CD4-positive, CD25-positive, alpha-beta regulatory T cell (primary cell): Measurements from ENCODE around the gene ME1. TPM values are rescaled to one million over a fixed set of nuclear protein-coding genes. Genes with fewer than 3 reads are reported as not detected.
"Not testable (repeated sequence)": the region's sequence is repeated elsewhere in the genome, so short reads cannot be mapped to it uniquely, and the experiment has no call there.

Experiments
- ATAC-seq, 2 donors: fragments of 150-1000 bp; cut with Tn5 transposase; one replicate each; pipeline ENCODE4 v1.10.0; 2021; ENCODE audit warnings: low read depth in 2 of 2, moderate number of reproducible peaks in 2 of 2, moderate library complexity in 1 of 2
- DNase-seq, 3 donors: peaks; one replicate each; pipeline versions ENCODE4 v3.0.0 to v3.0.0-alpha.2; 2012 to 2022; ENCODE audit warnings: mixed read lengths in 1 of 3
- H3K27ac ChIP-seq: one replicate; pipeline ENCODE4 v1.7.0; 2013; ENCODE audit warnings: mild to moderate bottlenecking, low read length; ENCODE audit not compliant: insufficient read depth, poor library complexity, severe bottlenecking
- H3K27me3 ChIP-seq: one replicate; pipeline ENCODE4 v1.7.0; 2013; ENCODE audit warnings: low read length; ENCODE audit not compliant: control insufficient read depth, insufficient read depth
- H3K36me3 ChIP-seq: one replicate; pipeline ENCODE4 v1.7.0; 2013; ENCODE audit warnings: mild to moderate bottlenecking, low read length, moderate library complexity; ENCODE audit not compliant: control insufficient read depth, insufficient read depth
- H3K4me1 ChIP-seq: 2 replicates; pipeline ENCODE4 v1.7.0; 2013; ENCODE audit warnings: mild to moderate bottlenecking, low read length; ENCODE audit not compliant: insufficient read depth, control insufficient read depth, poor library complexity, severe bottlenecking
- H3K4me3 ChIP-seq: one replicate; pipeline ENCODE4 v1.7.0; 2013; ENCODE audit warnings: low read depth, mild to moderate bottlenecking, low read length, moderate library complexity
- H3K9me3 ChIP-seq, 2 experiments: 1 replicate in 1 of 2; 2 replicates in 1 of 2; pipeline ENCODE4 v1.7.0; 2013; ENCODE audit warnings: low read length in 2 of 2, mild to moderate bottlenecking in 1 of 2, moderate library complexity in 1 of 2; ENCODE audit not compliant: control insufficient read depth in 2 of 2
- H3K27ac Mint-ChIP-seq, 3 donors: one replicate each; pipeline ENCODE4 v1.8.0; 2020 to 2022; ENCODE audit warnings: mild to moderate bottlenecking in 3 of 3, mixed read lengths in 3 of 3, moderate library complexity in 2 of 3
- H3K27me3 Mint-ChIP-seq: one replicate; pipeline ENCODE4 v1.8.0; 2022; ENCODE audit warnings: mild to moderate bottlenecking, mixed read lengths
- H3K36me3 Mint-ChIP-seq: one replicate; pipeline ENCODE4 v1.8.0; 2020; ENCODE audit warnings: mixed read lengths
- H3K4me1 Mint-ChIP-seq, 4 donors: one replicate each; pipeline ENCODE4 v1.8.0; 2020 to 2022; ENCODE audit warnings: mixed read lengths in 4 of 4, mild to moderate bottlenecking in 1 of 4
- H3K4me3 Mint-ChIP-seq, 4 donors: one replicate each; pipeline ENCODE4 v1.8.0; 2020 to 2022; ENCODE audit warnings: mild to moderate bottlenecking in 4 of 4, mixed read lengths in 4 of 4, moderate library complexity in 3 of 4
- H3K9me3 Mint-ChIP-seq, 7 donors: one replicate each; pipeline ENCODE4 v1.8.0; 2020 to 2022; ENCODE audit warnings: mixed read lengths in 7 of 7, mild to moderate bottlenecking in 3 of 7, moderate library complexity in 2 of 7
- polyA plus RNA-seq, 4 donors: library from polyadenylated mRNA; unstranded; fragments of 300-500 nt; fragmentation: Illumina TruSeq; gene quantifications; one replicate each; pipeline ENCODE4 v1.2.3, GENCODE V29; 2021
- total RNA-seq: library from RNA; stranded (reverse); gene quantifications from one replicate; pipeline ENCODE4 v1.2.3, GENCODE V29; 2022

The ME1 gene
- total and polyA plus RNA-seq, 5 donors from 2014 or later: not detected

GRCh38 chr6:83444086-83444699 lies 13.3 kb upstream of the ME1 start:
- not testable (repeated sequence) for DNase-seq, H3K27me3 Mint-ChIP-seq, H3K4me1 ChIP-seq, H3K27me3 ChIP-seq, H3K36me3 ChIP-seq, H3K27ac ChIP-seq, ATAC-seq, H3K9me3 Mint-ChIP-seq, H3K9me3 ChIP-seq, H3K4me3 Mint-ChIP-seq, H3K4me3 ChIP-seq, H3K36me3 Mint-ChIP-seq, H3K4me1 Mint-ChIP-seq
- H3K27ac Mint-ChIP-seq: peak overlapping the region in 1 of 3 donors; percentile 29

- Histone ChIP-seq H3K4me3 (no peak overlapping the region), H3K4me1 (no peaks in the 10 kb centered on the region), H3K9me3 (no peaks in the 10 kb centered on the region), H3K36me3 (no peaks in the 10 kb centered on the region), H3K27ac (no peak overlapping the region), H3K27me3 (no peaks in the 10 kb centered on the region)
- no peak for DNase-seq
- no peaks in the 10 kb centered on the region for H3K36me3 Mint-ChIP-seq
- no peak for ATAC-seq
- no peak overlapping the region for H3K4me3 Mint-ChIP-seq
- no peaks in the 10 kb centered on the region for H3K4me1 Mint-ChIP-seq
- peaks cover 0 to 7% (median 0%) of the 10 kb centered on the region in 7 donors for H3K9me3 Mint-ChIP-seq
- no peaks in the 10 kb centered on the region for H3K27me3 Mint-ChIP-seq
- H3K27ac Mint-ChIP-seq: no peak overlapping the region
These were observed 12.7 kb upstream of the ME1 start for GRCh38 chr6:83443516-83443915.

GRCh38 chr6:83442752-83443151 lies 11.9 kb upstream of the ME1 start:
- no peaks in the 10 kb centered on the region for H3K36me3 Mint-ChIP-seq
- no peak overlapping the region for H3K27ac Mint-ChIP-seq
- no peaks in the 10 kb centered on the region for H3K4me1 Mint-ChIP-seq
- H3K27me3 Mint-ChIP-seq: no peaks in the 10 kb centered on the region
- no peak overlapping the region for H3K4me3 ChIP-seq
- no peaks in the 10 kb centered on the region for H3K36me3 ChIP-seq
- ATAC-seq (no peak), DNase-seq (no peak)
- peaks cover 0 to 7% (median 0%) of the 10 kb centered on the region in 7 donors for H3K9me3 Mint-ChIP-seq
- no peaks in the 10 kb centered on the region for H3K9me3 ChIP-seq
- no peaks in the 10 kb centered on the region for H3K27me3 ChIP-seq
- no peak overlapping the region for H3K27ac ChIP-seq
- no peaks in the 10 kb centered on the region for H3K4me1 ChIP-seq
- no peak overlapping the region for H3K4me3 Mint-ChIP-seq

- Histone ChIP-seq H3K9me3 (no peaks in the 10 kb centered on the region), H3K4me1 (no peaks in the 10 kb centered on the region), H3K27me3 (no peaks in the 10 kb centered on the region), H3K4me3 (no peak overlapping the region), H3K27ac (no peak overlapping the region), H3K36me3 (no peaks in the 10 kb centered on the region)
- Mint-ChIP-seq H3K27ac (no peak overlapping the region), H3K4me3 (no peak overlapping the region), H3K9me3 (peaks cover 0 to 7% (median 0%) of the 10 kb centered on the region in 7 donors), H3K27me3 (peaks cover 4% of the 10 kb centered on the region), H3K36me3 (no peaks in the 10 kb centered on the region), H3K4me1 (no peaks in the 10 kb centered on the region)
- DNase-seq: no peak
- no peak for ATAC-seq
These were observed 8.3 kb upstream of the ME1 start for GRCh38 chr6:83439201-83439600.

GRCh38 chr6:83436674-83437073 lies 5.8 kb upstream of the ME1 start:
- no peak overlapping the region for H3K4me3 ChIP-seq
- H3K4me1 Mint-ChIP-seq: no peaks in the 10 kb centered on the region
- no peak overlapping the region for H3K27ac Mint-ChIP-seq
- H3K36me3 ChIP-seq: no peaks in the 10 kb centered on the region
- H3K27me3 Mint-ChIP-seq: peaks cover 9% of the 10 kb centered on the region
- H3K27ac ChIP-seq: no peak overlapping the region
- H3K27me3 ChIP-seq: no peaks in the 10 kb centered on the region
- no peaks in the 10 kb centered on the region for H3K4me1 ChIP-seq
- no peaks in the 10 kb centered on the region for H3K9me3 Mint-ChIP-seq
- no peak overlapping the region for H3K4me3 Mint-ChIP-seq
- ATAC-seq (no peak), DNase-seq (no peak)
- H3K36me3 Mint-ChIP-seq: no peaks in the 10 kb centered on the region
- H3K9me3 ChIP-seq: no peaks in the 10 kb centered on the region

- DNase-seq (no peak), ATAC-seq (no peak)
- no peaks in the 10 kb centered on the region for H3K36me3 ChIP-seq
- no peaks in the 10 kb centered on the region for H3K9me3 Mint-ChIP-seq
- no peak overlapping the region for H3K27ac Mint-ChIP-seq
- no peak overlapping the region for H3K27ac ChIP-seq
- no peak overlapping the region for H3K4me3 ChIP-seq
- no peak overlapping the region for H3K4me3 Mint-ChIP-seq
- H3K27me3 Mint-ChIP-seq: peaks cover 18% of the 10 kb centered on the region
- no peaks in the 10 kb centered on the region for H3K4me1 Mint-ChIP-seq
- H3K9me3 ChIP-seq: no peaks in the 10 kb centered on the region
- peaks cover 3% of the 10 kb centered on the region for H3K27me3 ChIP-seq
- no peaks in the 10 kb centered on the region for H3K4me1 ChIP-seq
- no peaks in the 10 kb centered on the region for H3K36me3 Mint-ChIP-seq
These were observed 2.3 kb upstream of the ME1 start for GRCh38 chr6:83433177-83433576.

GRCh38 chr6:83432636-83433035 lies 1.8 kb upstream of the ME1 start:
- Mint-ChIP-seq H3K27me3 (peaks cover 18% of the 10 kb centered on the region), H3K36me3 (no peaks in the 10 kb centered on the region), H3K27ac (no peak overlapping the region), H3K4me1 (no peaks in the 10 kb centered on the region), H3K9me3 (no peaks in the 10 kb centered on the region), H3K4me3 (no peak overlapping the region)
- no peaks in the 10 kb centered on the region for H3K9me3 ChIP-seq
- H3K4me1 ChIP-seq: no peaks in the 10 kb centered on the region
- no peaks in the 10 kb centered on the region for H3K36me3 ChIP-seq
- ATAC-seq (no peak), DNase-seq (no peak)
- H3K27ac ChIP-seq: no peak overlapping the region
- no peak overlapping the region for H3K4me3 ChIP-seq
- peaks cover 3% of the 10 kb centered on the region for H3K27me3 ChIP-seq

- no peaks in the 10 kb centered on the region for H3K36me3 ChIP-seq
- no peak overlapping the region for H3K27ac ChIP-seq
- Mint-ChIP-seq H3K27ac (no peak overlapping the region), H3K36me3 (no peaks in the 10 kb centered on the region), H3K4me1 (no peaks in the 10 kb centered on the region), H3K4me3 (no peak overlapping the region), H3K27me3 (peaks cover 15% of the 10 kb centered on the region), H3K9me3 (peaks cover 0 to 2% (median 0%) of the 10 kb centered on the region in 7 donors)
- no peaks in the 10 kb centered on the region for H3K9me3 ChIP-seq
- peaks cover 3% of the 10 kb centered on the region for H3K27me3 ChIP-seq
- no peak for DNase-seq
- H3K4me3 ChIP-seq: no peak overlapping the region
- H3K4me1 ChIP-seq: no peaks in the 10 kb centered on the region
- no peak for ATAC-seq
These were observed 799 bp upstream of the ME1 start for GRCh38 chr6:83431545-83432155.
